B cell (primary cell): ENCODE measurements around the gene SLC49A3.

Experiments used
- EZH2 ChIP-seq: IDR thresholded peaks from 2 replicates; pipeline ENCODE4 v1.6.1; 2012; ENCODE audit warnings: borderline replicate concordance, low read depth, mild to moderate bottlenecking, moderate library complexity, low read length; ENCODE audit not compliant: insufficient read depth, poor library complexity, severe bottlenecking
- TF ChIP-seq, protein P1 (sequence below): fragments of 200-600 bp; IDR thresholded peaks from one replicate; pipeline ENCODE4 v1.8.0; 2022; ENCODE audit warnings: antibody characterized with exemption, mild to moderate bottlenecking

DNA sequence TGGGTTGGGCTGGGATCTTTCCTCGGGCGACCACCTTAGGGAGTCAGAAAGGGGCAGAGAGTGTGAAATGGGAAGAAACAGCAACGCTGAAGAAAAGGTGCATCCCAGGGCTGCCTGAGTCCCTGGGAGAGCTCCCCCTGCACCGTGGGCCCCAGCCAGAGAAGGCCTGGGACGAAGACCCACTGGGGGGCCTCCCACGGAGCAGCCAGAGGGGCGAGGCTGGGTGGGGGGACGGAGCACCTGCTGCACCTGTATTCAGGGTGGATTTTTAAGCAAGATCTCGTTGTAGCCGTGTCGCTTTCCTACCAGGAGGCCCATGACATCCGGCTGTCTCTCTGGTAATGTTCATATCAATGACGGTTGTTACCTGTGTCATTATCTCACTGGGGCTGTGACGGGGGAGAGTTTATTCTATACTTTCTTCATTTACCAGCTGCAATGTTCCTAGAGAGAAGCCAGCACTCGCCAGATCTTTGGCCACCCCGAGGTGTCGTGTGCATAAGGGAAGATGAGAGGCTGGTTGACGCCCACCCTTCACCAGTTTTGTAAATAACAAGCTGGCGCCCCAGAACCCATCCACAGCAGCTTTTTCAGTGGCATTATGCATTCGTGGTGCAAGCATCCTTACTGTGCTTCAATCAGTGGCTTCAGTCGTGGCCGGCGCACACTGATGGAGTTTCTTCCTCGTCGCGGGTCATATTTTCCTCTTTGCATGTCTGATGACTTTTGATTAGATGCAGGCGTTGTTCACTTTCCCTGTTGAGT lies 11.0 kb upstream of the SLC49A3 start:
- TF ChIP-seq, protein P1, sequence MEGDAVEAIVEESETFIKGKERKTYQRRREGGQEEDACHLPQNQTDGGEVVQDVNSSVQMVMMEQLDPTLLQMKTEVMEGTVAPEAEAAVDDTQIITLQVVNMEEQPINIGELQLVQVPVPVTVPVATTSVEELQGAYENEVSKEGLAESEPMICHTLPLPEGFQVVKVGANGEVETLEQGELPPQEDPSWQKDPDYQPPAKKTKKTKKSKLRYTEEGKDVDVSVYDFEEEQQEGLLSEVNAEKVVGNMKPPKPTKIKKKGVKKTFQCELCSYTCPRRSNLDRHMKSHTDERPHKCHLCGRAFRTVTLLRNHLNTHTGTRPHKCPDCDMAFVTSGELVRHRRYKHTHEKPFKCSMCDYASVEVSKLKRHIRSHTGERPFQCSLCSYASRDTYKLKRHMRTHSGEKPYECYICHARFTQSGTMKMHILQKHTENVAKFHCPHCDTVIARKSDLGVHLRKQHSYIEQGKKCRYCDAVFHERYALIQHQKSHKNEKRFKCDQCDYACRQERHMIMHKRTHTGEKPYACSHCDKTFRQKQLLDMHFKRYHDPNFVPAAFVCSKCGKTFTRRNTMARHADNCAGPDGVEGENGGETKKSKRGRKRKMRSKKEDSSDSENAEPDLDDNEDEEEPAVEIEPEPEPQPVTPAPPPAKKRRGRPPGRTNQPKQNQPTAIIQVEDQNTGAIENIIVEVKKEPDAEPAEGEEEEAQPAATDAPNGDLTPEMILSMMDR: no peak
- TF ChIP-seq EZH2: no peak
